Activated naive CD8-positive, alpha-beta T cell (primary cell): Measurements from ENCODE around the gene GNAQ.
"Not testable (repeated sequence)": the region's sequence is repeated elsewhere in the genome, so short reads cannot be mapped to it uniquely, and the experiment has no call there.

ENCODE experiments used
- H3K27ac Mint-ChIP-seq: one replicate; pipeline ENCODE4 v1.8.0; 2021; ENCODE audit warnings: mixed read lengths
- H3K27me3 Mint-ChIP-seq: one replicate; pipeline ENCODE4 v1.8.0; 2021; ENCODE audit warnings: mixed read lengths
- H3K36me3 Mint-ChIP-seq: one replicate; pipeline ENCODE4 v1.8.0; 2021; ENCODE audit warnings: mixed read lengths
- H3K4me1 Mint-ChIP-seq: one replicate; pipeline ENCODE4 v1.8.0; 2021; ENCODE audit warnings: low read depth, mixed read lengths
- H3K4me3 Mint-ChIP-seq: one replicate; pipeline ENCODE4 v1.8.0; 2021; ENCODE audit warnings: mild to moderate bottlenecking, mixed read lengths
- H3K9me3 Mint-ChIP-seq: one replicate; pipeline ENCODE4 v1.8.0; 2021; ENCODE audit warnings: low read depth, mixed read lengths

Gene GNAQ

DNA sequence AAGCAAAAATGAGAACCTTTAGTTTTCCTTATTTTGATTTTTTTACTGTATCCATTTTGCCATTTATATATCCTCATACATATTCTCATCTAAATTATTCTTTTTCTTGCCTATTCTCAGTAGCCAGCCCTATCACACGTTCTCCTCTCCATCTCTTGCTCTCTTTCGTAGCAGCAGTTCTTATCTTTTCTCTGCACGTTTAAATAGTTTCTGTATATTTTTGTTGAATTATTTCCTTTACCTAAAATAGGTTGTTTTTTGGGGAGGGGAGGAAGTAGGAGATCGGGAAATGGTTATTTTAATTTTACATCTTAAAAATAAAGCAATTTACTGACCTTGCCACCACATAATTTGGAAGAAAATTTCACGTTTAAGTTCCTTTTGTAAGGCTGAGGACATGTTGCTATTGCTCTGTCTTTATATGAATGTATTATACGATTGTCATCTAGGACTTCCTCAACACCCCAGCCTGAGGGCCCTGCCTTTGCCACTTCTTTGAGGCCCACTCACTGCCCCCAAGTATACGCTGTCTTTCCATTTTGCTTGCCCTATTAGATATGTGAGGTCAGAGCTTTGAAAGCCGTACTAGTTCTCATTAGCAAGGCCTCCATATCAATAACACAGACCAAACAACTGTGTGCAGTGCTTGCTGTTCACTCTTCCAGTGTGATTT, 140.3 kb downstream of the GNAQ start:
- peaks cover 20% of the 10 kb centered on the region for H3K36me3 Mint-ChIP-seq
- no peaks in the 10 kb centered on the region for H3K27me3 Mint-ChIP-seq
- H3K27ac Mint-ChIP-seq = no peak overlapping the region
- no peaks in the 10 kb centered on the region for H3K9me3 Mint-ChIP-seq
- H3K4me3 Mint-ChIP-seq = no peak overlapping the region
- H3K4me1 Mint-ChIP-seq = peaks cover 17% of the 10 kb centered on the region

DNA sequence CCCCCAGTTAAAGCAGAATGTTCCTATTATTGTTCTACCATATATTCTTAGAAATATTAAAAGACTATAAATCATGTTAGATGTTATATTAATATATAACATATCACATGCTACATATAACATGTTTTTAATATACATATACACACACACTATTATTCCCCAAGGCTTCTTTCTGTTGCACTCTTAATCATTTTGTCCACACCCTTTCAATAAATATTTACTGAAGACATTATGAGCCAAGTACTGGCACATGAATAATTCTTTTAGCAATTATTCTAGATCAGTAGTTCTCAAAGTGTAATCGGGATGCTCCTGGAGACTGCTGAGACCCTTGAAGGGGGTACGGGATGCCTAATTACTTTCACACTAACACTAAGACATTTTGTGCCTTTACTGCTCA, 143.9 kb downstream of the GNAQ start:
- Mint-ChIP-seq H3K4me1 (peaks cover 32% of the 10 kb centered on the region), H3K36me3 (peaks cover 10% of the 10 kb centered on the region), H3K4me3 (no peak overlapping the region), H3K9me3 (no peaks in the 10 kb centered on the region), H3K27ac (no peak overlapping the region), H3K27me3 (no peaks in the 10 kb centered on the region)

DNA sequence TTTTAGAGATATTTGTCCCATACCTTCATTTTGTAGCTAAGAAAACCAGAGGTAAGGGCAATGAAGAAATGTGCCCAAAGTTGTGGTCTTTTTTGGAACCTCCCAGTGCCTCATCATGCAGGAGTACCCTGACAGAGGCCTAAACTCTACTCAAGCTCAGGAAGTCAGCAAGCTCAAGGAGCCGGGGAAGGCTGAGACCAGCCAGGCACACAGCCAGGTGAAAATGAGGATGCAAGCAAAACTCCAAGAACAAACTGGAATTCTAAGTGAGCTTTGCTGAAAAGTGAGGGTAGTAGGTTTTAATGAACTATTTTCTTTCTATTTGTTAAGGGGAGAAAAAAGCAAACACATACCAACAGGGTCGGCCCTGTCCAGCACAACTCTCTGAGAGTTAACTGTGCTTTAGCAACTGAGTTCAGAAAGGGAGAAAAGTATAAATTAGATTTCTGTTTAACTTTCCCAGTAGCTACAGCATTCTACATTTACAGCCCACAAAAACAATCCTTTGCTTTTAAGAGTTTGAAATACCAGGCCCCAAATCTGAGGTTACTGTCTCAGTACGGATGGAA, 146.4 kb downstream of the GNAQ start:
- H3K36me3 Mint-ChIP-seq = peaks cover 12% of the 10 kb centered on the region
- peaks cover 29% of the 10 kb centered on the region for H3K4me1 Mint-ChIP-seq
- H3K27me3 Mint-ChIP-seq = no peaks in the 10 kb centered on the region
- H3K4me3 Mint-ChIP-seq = no peak overlapping the region
- no peaks in the 10 kb centered on the region for H3K9me3 Mint-ChIP-seq
- no peak overlapping the region for H3K27ac Mint-ChIP-seq

GRCh38 chr9:77883846-77884771, 147.5 kb downstream of the GNAQ start:
- peaks cover 26% of the 10 kb centered on the region for H3K4me1 Mint-ChIP-seq
- no peak overlapping the region for H3K27ac Mint-ChIP-seq
- H3K27me3 Mint-ChIP-seq = no peaks in the 10 kb centered on the region
- H3K4me3 Mint-ChIP-seq = no peak overlapping the region
- no peaks in the 10 kb centered on the region for H3K9me3 Mint-ChIP-seq
- H3K36me3 Mint-ChIP-seq = peaks cover 6% of the 10 kb centered on the region

DNA sequence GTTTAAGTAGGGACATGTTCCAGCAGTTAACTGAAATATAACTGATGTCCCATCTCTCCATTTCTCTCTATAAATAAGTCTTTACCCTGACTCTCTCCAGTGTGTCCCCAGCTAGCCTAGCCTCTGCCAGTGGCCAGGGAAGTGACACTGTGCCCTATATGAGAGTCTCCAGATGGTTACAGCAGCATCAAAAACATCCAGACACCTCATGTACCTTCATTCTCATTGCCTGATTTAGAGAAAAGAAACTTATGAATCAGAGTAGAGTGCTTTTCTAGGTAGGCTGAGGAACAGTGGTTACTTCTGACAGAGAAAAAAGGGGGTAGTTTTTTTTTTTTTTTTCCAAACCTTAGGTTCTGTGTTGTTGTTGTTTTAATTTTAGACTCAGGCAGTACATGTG, 148.5 kb downstream of the GNAQ start:
- no peaks in the 10 kb centered on the region for H3K27me3 Mint-ChIP-seq
- H3K9me3 Mint-ChIP-seq = no peaks in the 10 kb centered on the region
- peaks cover 26% of the 10 kb centered on the region for H3K4me1 Mint-ChIP-seq
- H3K4me3 Mint-ChIP-seq = no peak overlapping the region
- peaks cover 9% of the 10 kb centered on the region for H3K36me3 Mint-ChIP-seq
- H3K27ac Mint-ChIP-seq = no peak overlapping the region

GRCh38 chr9:77882294-77882693, 149.3 kb downstream of the GNAQ start:
- peaks cover 26% of the 10 kb centered on the region for H3K4me1 Mint-ChIP-seq
- H3K27me3 Mint-ChIP-seq = no peaks in the 10 kb centered on the region
- peaks cover 11% of the 10 kb centered on the region for H3K36me3 Mint-ChIP-seq
- no peak overlapping the region for H3K27ac Mint-ChIP-seq
- no peak overlapping the region for H3K4me3 Mint-ChIP-seq
- no peaks in the 10 kb centered on the region for H3K9me3 Mint-ChIP-seq

- not testable (repeated sequence) for H3K27ac Mint-ChIP-seq, H3K4me3 Mint-ChIP-seq, H3K9me3 Mint-ChIP-seq, H3K27me3 Mint-ChIP-seq
- peaks cover 26% of the 10 kb centered on the region for H3K4me1 Mint-ChIP-seq
- peaks cover 13% of the 10 kb centered on the region for H3K36me3 Mint-ChIP-seq
Measured at GRCh38 chr9:77881634-77882033, 150.0 kb downstream of the GNAQ start.

DNA sequence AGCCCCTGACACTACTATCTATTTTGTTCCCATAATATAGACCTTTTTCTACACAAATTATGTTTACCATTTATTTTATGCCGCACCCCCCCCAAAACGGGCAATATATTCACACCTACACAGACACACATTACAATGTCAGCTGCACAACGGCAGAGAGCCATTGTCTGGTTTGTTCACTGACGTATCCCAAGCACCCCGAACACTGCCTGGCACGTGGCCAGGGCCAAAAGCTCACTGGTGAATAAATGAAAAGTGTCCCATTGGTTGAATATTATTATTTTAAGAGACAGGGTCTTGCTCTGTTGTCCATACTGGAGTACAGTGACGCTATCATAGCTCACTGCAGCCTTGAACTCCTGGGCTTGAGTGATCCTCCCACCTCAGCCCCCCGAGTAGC, 150.5 kb downstream of the GNAQ start:
- Mint-ChIP-seq H3K27me3 (no peaks in the 10 kb centered on the region), H3K4me3 (no peak overlapping the region)

GRCh38 chr9:77879437-77879943, 152.1 kb downstream of the GNAQ start:
- Mint-ChIP-seq H3K27ac (no peak overlapping the region), H3K4me3 (no peak overlapping the region), H3K4me1 (peaks cover 19% of the 10 kb centered on the region)

More for the DNA sequence above, 150.5 kb downstream of the GNAQ start:
- Mint-ChIP-seq H3K27ac (no peak overlapping the region), H3K36me3 (peaks cover 13% of the 10 kb centered on the region), H3K9me3 (no peaks in the 10 kb centered on the region), H3K4me1 (peaks cover 26% of the 10 kb centered on the region)

DNA sequence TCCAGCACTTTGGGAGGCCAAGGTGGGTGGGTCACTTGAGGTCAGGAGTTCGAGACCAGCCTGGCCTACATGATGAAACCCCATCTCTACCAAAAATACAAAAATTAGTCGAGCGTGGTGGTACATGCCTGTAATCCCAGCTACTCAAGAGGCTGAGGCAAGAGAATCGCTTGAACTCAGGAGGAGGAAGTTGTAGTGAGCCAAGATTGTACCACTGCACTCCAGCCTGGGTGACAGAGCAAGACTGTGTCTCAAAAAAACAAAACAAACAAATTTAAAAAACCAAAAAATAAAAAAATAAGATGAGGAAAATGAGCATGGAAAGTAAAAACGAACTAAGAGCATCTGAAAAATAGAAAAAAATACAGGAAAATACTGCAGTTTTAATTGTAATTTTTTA, 152.8 kb downstream of the GNAQ start:
- not testable (repeated sequence) for H3K9me3 Mint-ChIP-seq, H3K4me3 Mint-ChIP-seq, H3K27me3 Mint-ChIP-seq, H3K27ac Mint-ChIP-seq
- Mint-ChIP-seq H3K36me3 (peaks cover 14% of the 10 kb centered on the region), H3K4me1 (peaks cover 15% of the 10 kb centered on the region)

More at GRCh38 chr9:77879437-77879943, 152.1 kb downstream of the GNAQ start:
- Mint-ChIP-seq H3K36me3 (peaks cover 11% of the 10 kb centered on the region), H3K9me3 (no peaks in the 10 kb centered on the region), H3K27me3 (no peaks in the 10 kb centered on the region)

GRCh38 chr9:77877976-77878375, 153.6 kb downstream of the GNAQ start:
- no peaks in the 10 kb centered on the region for H3K9me3 Mint-ChIP-seq
- H3K36me3 Mint-ChIP-seq = peaks cover 16% of the 10 kb centered on the region
- H3K4me3 Mint-ChIP-seq = no peak overlapping the region
- peaks cover 9% of the 10 kb centered on the region for H3K4me1 Mint-ChIP-seq
- no peak overlapping the region for H3K27ac Mint-ChIP-seq
- no peaks in the 10 kb centered on the region for H3K27me3 Mint-ChIP-seq

DNA sequence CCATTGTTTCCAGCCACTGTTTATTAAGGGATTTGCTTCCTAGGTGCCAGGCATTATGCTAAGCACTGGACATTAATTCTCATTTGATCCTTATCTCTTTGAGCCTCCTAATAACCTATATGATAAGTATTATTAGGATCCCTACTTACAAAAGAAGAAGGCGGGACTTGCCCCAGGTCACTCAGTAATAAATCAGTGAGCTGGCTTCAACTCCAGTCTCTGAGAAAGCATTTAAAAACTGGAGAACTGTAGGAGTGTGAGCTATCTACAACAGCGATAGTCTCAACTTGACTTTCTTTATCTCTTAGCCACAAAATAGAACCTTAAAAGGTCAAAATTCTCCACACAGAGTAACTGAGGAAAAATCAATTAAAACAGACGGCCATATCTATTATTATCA, 155.0 kb downstream of the GNAQ start:
- H3K36me3 Mint-ChIP-seq = peaks cover 17% of the 10 kb centered on the region
- no peak overlapping the region for H3K4me3 Mint-ChIP-seq
- H3K27ac Mint-ChIP-seq = no peak overlapping the region
- peaks cover 4% of the 10 kb centered on the region for H3K4me1 Mint-ChIP-seq
- no peaks in the 10 kb centered on the region for H3K27me3 Mint-ChIP-seq
- H3K9me3 Mint-ChIP-seq = no peaks in the 10 kb centered on the region

DNA sequence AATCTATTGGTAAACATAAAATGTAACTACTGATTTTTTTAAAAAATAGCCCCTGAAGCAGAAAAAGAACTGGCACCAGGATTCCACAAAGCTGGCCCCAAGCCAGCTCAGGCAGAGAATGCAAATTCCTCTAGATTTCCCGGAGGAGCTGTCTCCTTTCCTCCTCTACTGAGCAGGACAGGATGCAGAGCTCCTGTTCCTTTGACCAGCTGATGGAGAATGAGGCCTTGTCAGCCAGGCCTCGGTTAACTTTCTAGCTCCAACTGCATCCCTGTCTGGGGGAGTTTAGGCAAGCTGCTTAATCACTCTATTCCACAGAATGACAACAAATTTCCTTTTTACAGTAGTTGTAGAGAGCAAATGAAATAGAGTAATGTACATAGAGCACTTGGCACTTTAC, 155.5 kb downstream of the GNAQ start:
- Mint-ChIP-seq H3K4me3 (no peak overlapping the region), H3K4me1 (peaks cover 4% of the 10 kb centered on the region), H3K27ac (no peak overlapping the region), H3K36me3 (peaks cover 20% of the 10 kb centered on the region), H3K27me3 (no peaks in the 10 kb centered on the region), H3K9me3 (no peaks in the 10 kb centered on the region)

DNA sequence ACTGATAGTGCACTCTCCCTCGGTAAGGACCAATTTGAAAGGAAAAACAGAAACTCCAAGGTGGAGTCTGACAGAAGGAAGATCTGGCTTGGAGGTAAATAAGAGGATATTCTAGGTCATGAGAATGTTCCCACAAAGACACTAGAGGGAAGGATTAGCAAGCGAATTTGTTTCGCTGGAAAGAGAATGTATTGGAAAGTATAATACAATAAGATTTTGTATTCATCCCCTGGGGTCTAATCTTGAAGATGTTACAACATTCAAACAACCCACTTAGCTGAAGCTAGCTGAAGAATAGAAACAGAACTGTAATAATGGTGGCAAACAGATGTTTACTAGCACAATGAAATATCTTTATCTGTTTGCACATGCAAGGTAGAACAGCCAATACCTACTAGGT, 158.7 kb downstream of the GNAQ start:
- Mint-ChIP-seq H3K27ac (no peak overlapping the region), H3K27me3 (no peaks in the 10 kb centered on the region), H3K9me3 (no peaks in the 10 kb centered on the region), H3K4me3 (no peak overlapping the region), H3K4me1 (peaks cover 7% of the 10 kb centered on the region), H3K36me3 (peaks cover 18% of the 10 kb centered on the region)

DNA sequence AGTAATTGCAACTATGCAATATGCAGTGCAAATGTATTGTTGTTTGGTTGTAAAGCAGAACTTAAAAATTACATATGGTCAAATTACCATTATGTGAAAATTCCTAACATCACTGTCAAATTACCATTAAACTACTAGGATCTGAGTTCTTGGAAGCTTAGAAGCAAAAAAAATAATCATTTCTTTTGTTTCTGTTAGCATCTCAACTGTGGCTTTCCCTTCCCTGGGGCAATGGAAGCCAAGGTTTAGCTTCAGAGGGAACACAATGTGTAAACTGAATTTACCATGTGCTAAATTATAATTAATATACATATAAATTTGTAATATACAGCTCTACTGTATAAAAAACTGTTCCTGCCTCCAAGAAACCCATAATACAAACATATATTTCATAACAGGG, 159.4 kb downstream of the GNAQ start:
- H3K4me1 Mint-ChIP-seq = peaks cover 7% of the 10 kb centered on the region
- no peaks in the 10 kb centered on the region for H3K27me3 Mint-ChIP-seq
- peaks cover 16% of the 10 kb centered on the region for H3K36me3 Mint-ChIP-seq
- H3K27ac Mint-ChIP-seq = no peak overlapping the region
- no peaks in the 10 kb centered on the region for H3K9me3 Mint-ChIP-seq
- no peak overlapping the region for H3K4me3 Mint-ChIP-seq
